ENCODE results near the gene HK3. TPM values are rescaled to one million over a fixed set of nuclear protein-coding genes. Genes with fewer than 3 reads are reported as not detected.

Gene HK3
- total RNA-seq, 3 donors from 2014 or later, result 2.5 to 5.0 (median 4.3) TPM

GRCh38 chr5:176859916-176860315 lies 39.2 kb downstream of the HK3 start:
- H3K27me3 ChIP-seq, result peaks cover 7 to 71% of the 10 kb centered on the region in 2 donors
- intact Hi-C loops (cut with DNase I; ENCODE audit: low total_unique reads), result no loop called here
- H3K4me3 ChIP-seq, result no peak overlapping the region

DNA sequence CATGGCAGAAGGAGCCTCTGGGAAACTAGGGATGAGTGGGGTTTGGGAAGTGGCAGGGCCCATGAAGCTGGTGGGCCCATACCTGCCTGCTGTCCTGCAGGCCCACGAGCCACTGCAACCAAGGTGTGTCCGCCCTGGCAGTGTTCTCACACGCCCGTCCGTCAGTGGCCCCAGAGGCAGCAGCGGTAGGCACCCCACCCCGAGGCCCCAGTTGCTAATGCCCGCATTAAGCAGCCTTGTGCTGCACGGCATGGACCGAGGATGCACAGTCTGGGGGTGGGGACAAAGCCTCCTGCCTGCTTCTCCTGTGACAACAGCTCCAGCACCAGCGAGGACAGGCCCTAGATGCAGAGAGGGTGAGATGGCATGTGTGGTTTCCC lies 41.3 kb downstream of the HK3 start:
- no peak overlapping the region for H3K4me3 ChIP-seq
- intact Hi-C loops (cut with DNase I; ENCODE audit: low total_unique reads), result no loop called here
- H3K27ac ChIP-seq, result no peak overlapping the region
- TF ChIP-seq CTCF (IDR thresholded peaks at IDR 0.05), result no peak
- no peak for TF ChIP-seq POLR2AphosphoS5 (IDR thresholded peaks at IDR 0.05)
- no peak for TF ChIP-seq POLR2A (IDR thresholded peaks at IDR 0.05)
- no peaks in the 10 kb centered on the region for H3K36me3 ChIP-seq
- H3K9me3 ChIP-seq, result no peaks in the 10 kb centered on the region
- H3K4me1 ChIP-seq, result no peaks in the 10 kb centered on the region
- no peak for DNase-seq (ENCODE audit: low spot score in 2 of 2)
- H3K27me3 ChIP-seq, result peaks cover 7 to 60% of the 10 kb centered on the region in 2 donors

More at GRCh38 chr5:176859916-176860315, 39.2 kb downstream of the HK3 start:
- Histone ChIP-seq H3K4me1 (no peaks in the 10 kb centered on the region), H3K9me3 (no peaks in the 10 kb centered on the region), H3K36me3 (no peaks in the 10 kb centered on the region), H3K27ac (no peak overlapping the region)
- no peak for TF ChIP-seq POLR2A (IDR thresholded peaks at IDR 0.05)
- TF ChIP-seq CTCF (IDR thresholded peaks at IDR 0.05), result no peak
- TF ChIP-seq POLR2AphosphoS5 (IDR thresholded peaks at IDR 0.05), result no peak
- no peak for DNase-seq (ENCODE audit: low spot score in 2 of 2)

GRCh38 chr5:176857216-176857893 lies 41.8 kb downstream of the HK3 start:
- intact Hi-C loops (cut with DNase I; ENCODE audit: low total_unique reads), result no loop called here
- Histone ChIP-seq H3K36me3 (no peaks in the 10 kb centered on the region), H3K4me1 (no peaks in the 10 kb centered on the region), H3K9me3 (no peaks in the 10 kb centered on the region), H3K27me3 (peaks cover 2 to 54% of the 10 kb centered on the region in 2 donors), H3K4me3 (no peak overlapping the region), H3K27ac (no peak overlapping the region)
- no peak for DNase-seq (ENCODE audit: low spot score in 2 of 2)
- no peak for TF ChIP-seq POLR2A (IDR thresholded peaks at IDR 0.05)
- no peak for TF ChIP-seq CTCF (IDR thresholded peaks at IDR 0.05)
- TF ChIP-seq POLR2AphosphoS5 (IDR thresholded peaks at IDR 0.05), result no peak

GRCh38 chr5:176856746-176857145 lies 42.4 kb downstream of the HK3 start:
- no peak overlapping the region for H3K27ac ChIP-seq
- intact Hi-C loops (cut with DNase I; ENCODE audit: low total_unique reads), result no loop called here

More at GRCh38 chr5:176856746-176857145, 42.4 kb downstream of the HK3 start:
- no peaks in the 10 kb centered on the region for H3K4me1 ChIP-seq
- no peaks in the 10 kb centered on the region for H3K9me3 ChIP-seq
- no peaks in the 10 kb centered on the region for H3K36me3 ChIP-seq
- no peak overlapping the region for H3K4me3 ChIP-seq
- TF ChIP-seq POLR2A (IDR thresholded peaks at IDR 0.05) (no peak), CTCF (IDR thresholded peaks at IDR 0.05) (no peak), POLR2AphosphoS5 (IDR thresholded peaks at IDR 0.05) (no peak)
- DNase-seq (ENCODE audit: low spot score in 2 of 2), result no peak
- H3K27me3 ChIP-seq, result peaks cover 0 to 49% of the 10 kb centered on the region in 2 donors
